Measurements from ENCODE around the gene HOXB4.
"Not testable (repeated sequence)": the region's sequence is repeated elsewhere in the genome, so short reads cannot be mapped to it uniquely, and the experiment has no call there.

HOXB4 gene

DNA sequence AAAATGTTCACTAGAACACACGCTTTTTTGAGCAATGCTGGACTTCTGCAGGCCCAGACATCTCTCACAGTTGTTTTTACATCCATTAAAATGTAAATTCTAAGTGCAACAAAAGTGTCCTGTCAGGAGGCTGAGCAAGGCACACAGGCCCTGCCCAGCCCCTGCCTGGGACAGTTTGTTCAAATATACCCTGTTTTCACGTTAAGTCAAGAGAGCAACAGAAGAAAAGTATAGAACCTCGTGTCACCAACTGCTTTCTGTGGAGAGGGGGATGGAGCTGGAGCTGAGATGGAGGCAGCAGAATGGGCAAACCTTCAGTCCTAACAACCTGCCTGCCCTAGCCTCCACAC is 28.9 kb downstream of the HOXB4 start:
- FAIRE-seq = no peak
- no peak for DNase-seq (ENCODE audit: low spot score)

DNA sequence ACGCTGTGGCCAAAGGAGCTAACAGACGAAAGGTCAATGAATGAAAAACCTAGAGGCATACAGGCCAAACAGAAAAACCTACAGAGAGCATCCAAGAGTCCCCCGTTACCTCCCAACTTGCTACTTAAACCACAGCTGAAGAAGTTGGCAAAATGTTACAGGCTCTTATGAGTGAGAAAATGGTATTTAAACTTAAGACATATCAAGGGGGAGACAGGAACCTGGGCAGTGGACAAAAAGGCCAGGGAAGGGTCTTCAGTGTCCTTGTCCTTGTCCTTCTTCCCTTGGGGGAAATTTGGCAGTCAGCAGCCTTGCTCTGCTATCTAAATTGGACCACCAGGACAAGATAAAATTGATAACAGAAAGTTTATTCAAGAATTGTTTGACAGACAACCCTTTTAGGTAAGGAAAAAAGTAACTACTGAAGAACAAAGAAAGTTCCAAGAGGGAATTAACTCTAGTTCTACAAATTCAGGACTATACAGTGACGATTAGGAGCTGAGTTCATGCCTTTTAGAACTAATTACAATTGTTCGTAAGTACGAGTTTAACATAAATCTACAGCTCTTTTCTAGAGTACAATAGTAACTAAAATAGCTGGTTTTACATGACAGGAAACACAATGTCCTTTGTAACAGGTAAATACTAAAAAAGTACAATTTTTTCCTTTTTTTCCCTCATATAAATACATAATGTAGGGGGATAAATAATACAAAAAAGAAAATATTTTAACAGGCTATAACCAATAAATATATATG is 29.4 kb downstream of the HOXB4 start:
- no peak for FAIRE-seq
- no peak for DNase-seq (ENCODE audit: low spot score)

DNA sequence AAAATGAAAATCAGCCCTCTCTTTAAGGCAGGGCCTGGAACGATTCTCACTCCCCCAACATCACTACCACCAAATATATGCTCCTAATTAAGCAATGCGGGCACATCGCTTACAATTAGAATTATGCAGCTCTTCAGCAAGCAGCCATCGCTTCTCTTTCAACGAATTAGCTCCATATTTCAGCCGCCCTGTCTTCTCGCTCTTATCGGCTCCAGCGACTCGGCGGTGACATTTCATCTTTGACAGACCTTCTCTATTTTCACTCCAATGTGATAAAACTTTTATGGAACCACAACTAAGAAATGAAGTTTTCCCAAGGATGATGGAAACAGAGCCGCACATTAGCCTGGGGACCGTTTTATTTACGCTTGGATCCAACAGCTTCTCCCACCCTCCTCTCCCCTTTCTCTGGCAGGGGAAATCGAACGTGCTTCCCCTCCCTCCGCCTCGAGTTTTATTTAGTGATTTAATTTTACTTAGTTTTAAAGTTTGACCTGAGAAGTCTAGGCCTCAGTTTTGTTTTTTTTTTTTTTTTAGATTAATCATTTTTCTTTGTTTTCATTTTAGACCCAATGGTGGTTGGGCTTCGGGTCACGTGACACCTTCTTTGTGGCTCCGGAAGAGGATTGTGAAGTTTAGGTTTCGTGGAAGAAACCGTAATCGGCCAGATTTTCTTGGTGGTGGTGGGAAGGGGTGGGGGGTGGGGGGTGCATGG is 30.2 kb downstream of the HOXB4 start:
- DNase-seq (ENCODE audit: low spot score) (no peak), FAIRE-seq (no peak)

DNA sequence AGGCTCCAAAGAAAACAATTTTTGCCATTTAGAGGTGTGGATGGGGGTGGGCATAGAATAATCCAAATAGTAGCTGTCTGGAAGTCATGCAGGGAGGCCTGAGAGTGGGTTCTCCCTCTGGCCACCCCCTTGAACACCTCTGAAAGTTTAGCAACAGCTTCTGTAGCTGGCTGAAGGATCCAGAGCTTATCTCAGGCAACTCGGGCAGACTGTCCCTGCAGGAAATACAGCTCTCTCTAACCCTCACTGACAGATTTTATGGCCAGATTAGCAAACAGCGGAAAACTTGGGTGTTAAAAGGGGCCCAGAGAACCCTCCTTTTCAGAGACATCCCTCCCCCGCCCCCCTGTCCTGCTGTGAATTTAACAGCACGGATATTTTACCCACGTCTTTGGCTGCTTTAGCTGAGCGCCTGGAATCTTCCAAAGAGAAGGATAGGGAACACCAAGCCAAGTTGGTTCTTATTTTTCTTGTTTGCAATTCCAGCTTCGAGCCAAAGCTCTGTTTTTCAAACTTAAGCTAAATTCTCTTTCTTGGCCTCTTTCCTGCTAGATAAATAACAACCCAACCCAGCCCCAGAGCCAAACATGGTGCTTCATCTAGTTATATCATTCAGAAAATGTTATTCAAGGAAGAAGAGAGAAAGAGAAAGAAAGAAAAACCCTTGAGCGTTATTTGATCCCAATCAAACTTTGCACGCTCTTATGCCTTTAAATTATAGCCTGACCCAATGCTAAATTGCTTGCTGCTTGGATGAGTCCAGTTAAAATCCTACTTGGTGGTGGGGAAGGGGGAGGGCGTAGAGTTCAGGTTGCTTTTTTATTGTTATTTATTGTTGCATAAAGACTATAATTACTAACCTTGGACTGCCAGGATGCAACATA is 31.0 kb downstream of the HOXB4 start:
- FAIRE-seq = no peak
- DNase-seq (ENCODE audit: low spot score) = no peak

DNA sequence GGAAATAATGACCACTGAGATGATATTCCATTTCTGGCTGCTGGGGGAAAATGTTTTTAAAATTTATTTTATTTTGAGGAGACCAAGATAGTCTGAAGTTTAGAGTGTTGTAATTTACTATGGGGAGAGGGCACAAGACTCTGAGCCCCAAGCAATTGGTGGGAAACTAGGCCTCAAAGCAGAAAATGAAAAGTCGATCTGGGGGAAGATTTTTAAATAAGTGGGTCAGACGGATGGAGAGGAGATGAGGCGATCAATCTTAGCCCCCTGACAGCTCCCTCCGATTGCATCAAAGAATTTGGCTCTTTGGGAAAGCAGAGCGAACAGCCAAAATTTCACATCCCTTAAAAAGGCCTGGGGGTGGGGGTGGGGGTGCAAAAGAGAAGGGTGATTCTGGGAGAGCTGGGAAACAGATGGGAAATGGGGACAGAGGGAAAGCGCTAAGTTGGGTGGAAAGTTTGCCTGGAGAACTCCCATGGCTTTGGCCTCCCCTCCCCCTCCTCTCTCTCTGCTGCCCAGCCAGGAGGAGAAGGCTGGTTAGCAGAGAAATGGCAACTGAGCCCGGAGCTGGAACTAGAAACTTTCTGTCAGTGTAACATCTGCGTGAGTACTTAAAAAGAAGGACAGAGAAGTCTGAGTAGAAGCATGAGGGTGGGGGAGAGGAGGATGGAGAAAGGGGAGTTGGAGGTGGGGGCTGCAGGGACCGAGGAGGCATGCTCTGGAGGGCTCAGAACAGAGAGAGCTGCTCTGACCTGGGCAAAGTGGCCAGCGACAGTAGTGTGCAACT is 31.8 kb downstream of the HOXB4 start:
- FAIRE-seq = no peak
- DNase-seq (ENCODE audit: low spot score) = no peak

DNA sequence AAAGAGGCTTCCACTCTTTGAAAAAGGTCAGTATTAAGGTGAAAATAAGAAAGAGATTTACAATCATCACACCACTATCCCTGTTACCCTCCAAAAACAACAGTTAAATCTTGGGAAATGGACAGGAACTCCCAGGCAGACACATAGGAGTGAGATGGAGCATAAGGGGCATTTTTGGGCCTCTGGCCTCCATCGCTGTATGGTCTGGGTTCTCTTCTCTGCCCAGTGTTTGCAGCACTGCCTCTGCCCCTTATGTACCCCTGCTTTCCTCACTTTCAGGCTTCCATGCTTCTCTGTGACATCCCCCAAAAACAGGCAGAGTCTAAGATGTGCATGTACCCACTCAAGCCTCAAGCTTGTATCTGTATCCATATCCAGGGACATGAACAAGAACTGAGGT is 32.6 kb downstream of the HOXB4 start:
- FAIRE-seq = no peak
- no peak for DNase-seq (ENCODE audit: low spot score)

DNA sequence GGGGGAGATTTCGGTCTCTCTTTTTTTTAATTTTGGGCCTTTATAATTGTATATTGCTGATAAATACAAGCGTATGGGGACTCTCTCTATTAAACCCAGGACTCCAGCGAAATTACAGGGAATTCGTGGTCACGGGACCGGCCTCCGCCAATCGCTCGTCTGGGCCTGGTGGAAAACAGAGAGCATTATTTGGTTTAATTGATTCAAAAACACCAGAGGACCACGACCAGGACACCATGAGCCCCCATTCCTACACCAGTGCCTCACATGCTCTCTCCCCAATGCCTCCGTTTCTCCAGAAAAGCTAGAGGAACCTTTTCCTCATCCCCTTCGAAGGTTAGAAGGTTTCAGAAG is 33.2 kb downstream of the HOXB4 start, which contains the start of gene HOXB2:
HOXB2 (minus strand) TSS at position 88 of the 354 bp plus-strand sequence. CDS start 198 bp downstream, outside the sequence.
- FAIRE-seq = no peak
- DNase-seq (ENCODE audit: low spot score) = no peak

DNA sequence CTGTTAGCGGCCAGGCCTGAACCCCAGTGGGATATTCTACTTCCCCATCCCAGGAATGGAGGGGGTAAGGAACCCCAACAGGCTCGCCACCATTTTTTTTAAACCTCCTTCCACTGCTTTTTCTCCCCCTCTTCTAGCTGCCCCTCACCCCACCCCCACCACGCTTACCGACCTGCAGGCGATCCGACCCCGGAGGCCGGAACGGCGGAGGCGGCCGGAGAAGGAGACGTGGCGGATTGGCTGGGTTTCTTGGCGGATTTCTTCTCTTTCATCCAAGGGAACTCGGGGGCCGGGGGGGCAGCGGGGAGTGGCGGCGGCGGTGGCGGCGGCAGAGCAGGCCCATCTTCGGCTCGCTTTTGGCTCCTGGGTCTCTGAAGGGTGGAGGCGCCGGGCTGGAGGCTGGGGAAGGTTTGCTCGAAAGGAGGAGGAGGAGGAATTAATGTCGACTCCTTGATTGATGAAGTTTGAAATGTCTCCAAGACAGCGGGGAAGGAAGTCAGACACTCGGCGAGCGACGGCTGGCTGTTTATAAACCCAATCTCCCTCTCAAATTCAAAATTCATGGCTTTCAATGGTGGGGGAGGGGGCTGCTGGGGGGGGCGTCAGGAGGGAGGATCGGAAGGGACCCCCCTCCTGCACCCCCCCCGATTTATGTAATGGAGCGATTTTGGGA is 33.7 kb downstream of the HOXB4 start:
- FAIRE-seq (no peak), DNase-seq (ENCODE audit: low spot score) (peak; percentile 44)

DNA sequence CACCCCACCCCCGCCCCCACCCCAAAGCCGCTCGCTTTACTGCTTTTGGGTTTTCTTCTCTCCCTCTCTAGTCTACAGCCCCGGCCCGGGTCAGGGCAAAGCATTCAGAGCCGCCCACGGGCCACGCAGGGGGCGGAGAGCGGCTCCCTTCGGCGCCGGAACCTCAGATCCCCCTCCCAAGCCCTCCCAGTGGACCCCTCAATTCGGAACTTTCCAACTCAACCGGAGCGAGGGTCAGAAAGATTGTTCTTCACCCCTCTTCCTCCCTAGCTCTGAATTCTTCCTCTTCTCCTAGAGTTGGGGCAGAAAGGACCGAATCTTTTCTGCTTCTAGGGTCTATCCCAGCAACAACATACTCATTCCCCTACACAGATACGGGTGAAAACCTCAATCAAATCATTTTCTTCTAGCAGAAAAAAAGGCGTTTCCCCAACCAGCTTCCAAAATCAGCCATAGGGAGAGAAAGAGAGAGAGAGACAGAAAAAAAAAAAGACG is 34.2 kb downstream of the HOXB4 start:
- FAIRE-seq (no peak), DNase-seq (ENCODE audit: low spot score) (peak; percentile 16)

DNA sequence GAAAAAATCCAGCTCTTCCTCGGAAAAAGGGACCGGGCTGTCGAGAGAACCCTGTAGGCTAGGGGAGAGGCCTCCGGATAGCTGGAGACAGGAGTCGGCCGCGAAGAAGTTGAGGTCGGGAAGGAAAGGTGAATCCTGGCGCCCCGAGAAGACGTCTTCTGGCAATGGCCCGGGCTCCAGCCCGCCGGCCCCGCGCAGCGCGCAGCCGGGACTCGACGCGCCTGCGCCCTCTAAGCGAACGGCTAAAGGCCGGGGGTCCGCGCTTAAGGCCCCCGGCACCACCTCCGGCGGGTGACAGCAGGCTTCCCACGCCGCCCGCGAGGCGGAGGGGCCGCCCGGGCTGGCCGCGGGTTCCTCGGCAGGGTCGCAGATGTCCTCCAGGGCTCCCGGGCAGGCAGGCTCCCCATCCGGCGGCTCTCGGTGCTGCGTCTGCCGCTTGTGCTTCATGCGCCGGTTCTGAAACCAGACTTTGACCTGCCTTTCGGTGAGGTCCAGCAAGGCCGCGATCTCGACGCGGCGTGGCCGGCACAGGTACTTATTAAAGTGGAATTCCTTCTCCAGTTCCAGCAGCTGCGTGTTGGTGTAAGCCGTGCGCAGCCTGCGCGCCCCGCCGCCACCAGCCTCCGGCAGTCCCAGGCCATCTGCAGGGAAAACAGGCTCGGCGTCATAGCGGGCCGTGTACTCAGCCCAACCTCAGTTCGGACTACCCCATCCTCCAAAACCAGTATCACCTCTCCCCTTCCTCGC is 34.9 kb downstream of the HOXB4 start:
- peak; percentile 44 for DNase-seq (ENCODE audit: low spot score)
- no peak for FAIRE-seq

DNA sequence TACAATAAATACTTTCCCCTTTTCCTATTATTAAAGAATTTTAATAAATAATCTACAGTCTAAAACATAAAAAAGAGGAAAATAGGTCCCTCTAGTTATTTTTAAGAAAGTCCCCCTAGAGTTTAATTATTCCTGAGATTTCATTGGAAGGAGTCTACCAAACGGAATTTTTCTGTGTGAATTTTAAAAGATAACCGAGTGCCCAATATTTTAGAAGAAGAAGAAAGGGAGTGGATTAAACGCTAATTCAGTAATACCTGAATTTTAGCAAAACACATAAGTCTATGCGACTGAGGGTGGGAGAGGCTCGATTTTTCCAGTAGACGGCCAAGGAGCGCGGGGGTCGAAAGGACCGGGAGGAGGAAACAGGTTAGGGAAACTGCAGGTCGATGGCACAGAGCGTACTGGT is 35.4 kb downstream of the HOXB4 start:
- FAIRE-seq = peak; percentile 45
- peak; percentile 27 for DNase-seq (ENCODE audit: low spot score)

DNA sequence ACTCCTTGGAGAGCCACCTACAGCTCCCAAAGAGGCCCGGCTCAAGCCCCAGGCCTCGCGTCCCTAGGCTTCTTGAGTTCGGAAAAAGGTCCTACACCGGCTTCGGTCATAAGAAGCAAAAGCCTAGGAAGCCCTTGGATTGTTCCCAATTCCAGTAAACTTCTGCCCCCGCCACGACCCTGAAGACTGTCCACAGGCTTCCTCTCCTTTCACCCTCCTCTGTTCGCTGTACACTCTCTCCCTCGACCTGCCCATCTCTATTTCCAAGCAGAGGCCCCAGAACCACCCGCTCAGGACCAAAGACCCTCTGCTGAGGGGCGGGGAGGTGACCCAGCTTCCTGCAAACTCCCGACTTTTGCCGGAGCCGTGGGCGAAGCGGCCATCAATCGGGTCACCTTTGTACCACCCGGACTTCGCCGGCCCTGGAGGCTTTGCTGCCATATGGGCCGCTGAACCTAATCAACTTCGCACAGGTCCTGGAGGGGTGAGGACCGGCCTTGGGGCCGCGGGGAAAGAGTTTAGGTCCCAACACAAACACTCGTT is 36.0 kb downstream of the HOXB4 start:
- FAIRE-seq (no peak), DNase-seq (ENCODE audit: low spot score) (peak; percentile 20)

DNA sequence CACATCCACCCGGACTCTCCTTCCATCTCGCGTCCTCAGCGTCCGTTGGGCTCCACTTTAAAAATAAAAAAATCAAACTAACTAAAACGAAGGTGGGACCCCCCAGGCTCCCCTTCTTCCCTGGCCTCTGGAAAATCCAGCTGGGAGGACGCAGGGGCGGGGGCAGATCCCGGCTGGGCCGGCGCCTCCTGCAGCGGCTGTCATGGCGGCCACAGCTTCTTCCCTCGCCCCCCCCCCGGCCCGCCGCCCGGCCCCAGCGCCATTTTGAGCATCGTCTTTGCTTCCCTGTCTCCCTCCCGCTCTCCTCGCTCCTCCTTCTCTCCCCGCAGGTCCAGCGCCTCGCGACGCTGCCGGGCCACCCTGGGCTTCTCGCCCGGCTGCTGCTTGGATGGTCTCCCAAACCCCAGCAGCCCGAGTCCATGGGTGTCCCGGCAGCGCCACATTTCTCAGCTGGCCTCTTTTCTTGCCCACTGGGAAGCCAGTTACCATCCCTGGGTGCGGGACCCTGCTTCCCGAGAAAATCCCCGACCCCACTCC is 36.5 kb downstream of the HOXB4 start:
- FAIRE-seq (no peak), DNase-seq (ENCODE audit: low spot score) (peak; percentile 48)

DNA sequence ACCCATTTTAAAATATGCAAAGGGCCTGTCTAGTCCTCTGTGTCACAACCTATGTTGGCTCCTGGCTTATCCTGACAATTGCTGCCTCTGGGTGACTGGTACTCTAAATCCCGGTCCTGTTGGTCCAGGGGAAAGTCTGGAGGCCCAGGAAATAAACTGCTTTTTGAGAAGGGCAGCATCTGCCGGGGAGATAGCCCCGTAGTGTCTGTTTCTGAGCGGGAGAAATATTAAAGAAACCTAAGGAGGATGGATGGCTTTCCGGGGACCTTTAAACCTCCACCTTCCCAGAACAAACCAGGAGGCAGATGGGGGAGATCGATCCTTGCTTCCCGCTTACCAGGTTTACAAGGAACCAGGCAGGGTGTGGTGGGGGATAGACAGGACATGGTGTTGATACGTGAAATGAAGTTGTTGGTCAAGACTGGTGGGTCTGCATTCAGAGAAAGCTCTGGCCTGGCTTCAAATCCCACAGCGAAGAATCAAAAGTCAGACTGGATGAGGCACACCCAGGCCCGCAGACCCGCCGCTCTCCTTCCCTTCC is 37.0 kb downstream of the HOXB4 start:
- no peak for DNase-seq (ENCODE audit: low spot score)
- no peak for FAIRE-seq

DNA sequence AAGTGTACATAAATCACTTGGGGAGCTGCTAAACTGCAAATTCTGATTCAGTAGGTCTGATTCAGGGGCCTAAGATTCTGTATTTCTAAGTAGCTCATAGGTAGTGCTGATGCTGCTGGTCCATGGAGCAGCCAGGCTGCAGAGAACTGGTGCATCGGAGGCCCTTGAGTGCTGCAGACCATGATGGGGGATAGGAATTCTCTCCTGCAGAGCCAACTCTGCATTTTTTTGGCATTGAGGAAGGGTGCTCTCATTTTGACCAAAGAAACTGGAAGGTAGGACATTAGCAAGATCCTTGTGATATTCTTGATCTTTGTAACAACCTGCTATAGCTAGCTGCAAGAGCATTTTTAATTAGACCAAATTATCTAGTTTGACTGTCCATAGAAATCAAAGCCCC is 37.9 kb downstream of the HOXB4 start:
- no peak for FAIRE-seq
- no peak for DNase-seq (ENCODE audit: low spot score)

DNA sequence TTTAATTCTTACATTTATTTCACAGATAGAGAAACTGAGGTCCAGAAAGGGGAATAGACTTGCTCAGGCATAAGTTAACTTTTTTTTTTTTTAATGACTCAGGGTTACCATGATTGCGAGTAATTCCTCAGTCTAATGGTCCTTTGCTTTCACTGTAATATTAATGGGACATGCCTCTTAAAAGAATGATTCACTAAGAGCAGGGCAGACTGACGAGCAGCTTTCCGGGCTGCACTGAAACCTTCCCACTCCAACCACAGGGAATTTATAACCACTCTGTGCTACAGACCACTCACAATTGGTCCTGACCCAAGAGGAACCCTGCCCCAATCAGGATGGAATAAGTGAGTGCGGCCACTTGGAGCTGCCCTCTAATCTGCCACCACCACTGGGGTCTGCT is 39.0 kb downstream of the HOXB4 start:
- peak; percentile 87 for DNase-seq (ENCODE audit: low spot score)
- peak; percentile 97 for FAIRE-seq

DNA sequence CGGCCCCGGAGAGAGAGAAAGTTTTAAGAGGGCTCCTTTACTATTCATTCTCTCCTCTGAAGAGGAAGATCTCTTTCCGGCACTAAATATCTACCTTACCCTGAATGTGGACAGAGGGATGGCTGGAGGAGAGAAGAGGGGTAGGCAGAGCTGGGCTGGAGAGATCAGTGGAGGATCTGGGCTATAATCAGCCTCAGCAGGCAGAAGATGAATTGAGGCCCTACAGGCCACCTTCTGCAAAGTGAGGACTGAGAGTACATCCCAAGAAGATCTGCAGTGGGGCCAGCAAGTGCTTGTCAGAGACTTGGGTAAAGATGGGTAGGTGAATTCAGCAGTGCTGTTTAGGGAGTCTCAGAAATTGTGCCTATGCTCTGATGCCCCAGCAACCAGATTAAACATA is 40.8 kb downstream of the HOXB4 start:
- FAIRE-seq = no peak
- DNase-seq (ENCODE audit: low spot score) = no peak

DNA sequence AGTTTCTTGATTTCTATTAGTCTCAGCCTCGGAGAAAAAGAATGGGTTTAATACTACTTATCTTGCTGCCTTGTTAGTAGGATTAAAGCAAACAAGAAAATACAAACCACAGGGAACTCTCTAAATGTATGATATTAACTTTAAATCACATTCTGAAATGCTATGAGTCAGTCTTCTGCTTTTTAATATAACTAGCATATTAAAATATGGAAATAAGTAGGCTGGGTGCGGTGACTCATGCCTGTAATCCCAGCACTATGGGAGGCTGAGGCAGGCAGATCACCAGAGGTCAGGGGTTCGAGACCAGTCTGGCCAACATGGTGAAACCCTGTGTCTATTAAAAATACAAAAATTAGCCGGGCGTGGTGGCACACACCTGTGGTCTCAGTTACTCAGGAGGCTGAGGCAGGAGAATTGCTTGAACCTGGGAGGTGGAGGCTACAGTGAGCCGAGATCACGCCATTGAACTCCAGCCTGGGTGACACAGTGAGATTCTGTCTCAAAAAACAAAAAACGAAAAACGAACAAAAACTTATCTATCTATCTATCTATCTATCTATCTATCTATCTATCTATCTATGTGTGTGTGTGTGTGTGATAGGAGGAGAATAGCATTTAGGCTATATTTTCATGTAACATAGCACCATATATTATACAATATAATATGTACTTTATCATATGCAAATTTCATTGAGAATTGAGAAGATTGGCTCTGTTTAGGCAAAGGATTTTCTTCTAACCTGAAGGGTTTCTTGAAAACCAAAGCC is 42.2 kb downstream of the HOXB4 start:
- DNase-seq (ENCODE audit: low spot score); FAIRE-seq: not testable (repeated sequence)

Data from RCC 7860 (cell line).